GM18499 (cell line): ENCODE results near the gene CEMIP.

Experiments
- ATAC-seq: cut with Tn5 transposase; IDR thresholded peaks from one replicate; pipeline ENCODE4 v1.9.1; 2021; ENCODE audit warnings: moderate number of reproducible peaks; ENCODE audit not compliant: insufficient read depth, unreplicated experiment

CEMIP gene

DNA sequence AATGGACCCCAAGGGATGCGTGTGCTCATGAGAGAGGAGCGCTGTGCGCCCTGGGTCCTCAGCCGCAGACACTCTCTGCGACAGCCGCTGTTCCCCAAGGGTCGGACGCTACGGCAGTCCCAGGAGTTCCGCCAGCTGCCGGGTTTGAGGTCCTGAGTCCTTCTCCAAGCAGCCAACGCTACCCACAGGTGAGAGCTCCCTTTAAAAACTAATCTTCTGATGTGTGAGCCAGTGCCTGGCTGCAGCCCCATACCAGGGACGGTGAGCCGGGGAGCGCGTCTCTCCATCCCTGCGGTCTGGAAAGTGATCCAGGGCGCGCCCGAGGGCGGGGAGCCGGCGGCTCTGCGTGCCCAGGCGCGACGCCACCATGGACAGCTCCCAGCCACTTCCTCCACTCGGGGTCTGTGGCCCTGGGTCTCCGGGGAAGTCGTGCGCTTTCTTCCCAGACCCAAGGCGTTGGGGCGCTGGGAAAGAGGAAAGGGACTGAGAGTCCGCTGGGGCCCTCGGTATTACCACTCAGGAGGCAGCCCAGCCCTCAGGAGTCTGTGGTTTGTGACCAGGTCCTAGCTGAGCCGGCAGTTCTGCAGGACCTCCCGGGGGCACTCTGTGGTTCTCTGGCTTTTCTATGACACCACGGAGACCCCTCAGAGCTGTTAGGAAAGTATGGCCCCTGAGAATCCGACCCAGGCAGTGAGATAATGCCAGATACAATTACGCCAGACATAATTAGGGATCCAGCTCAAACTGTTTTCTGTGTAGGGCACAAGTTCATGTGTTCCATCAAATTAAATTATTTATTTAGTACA, 1.4 kb downstream of the CEMIP start:
- ATAC-seq: no peak

DNA sequence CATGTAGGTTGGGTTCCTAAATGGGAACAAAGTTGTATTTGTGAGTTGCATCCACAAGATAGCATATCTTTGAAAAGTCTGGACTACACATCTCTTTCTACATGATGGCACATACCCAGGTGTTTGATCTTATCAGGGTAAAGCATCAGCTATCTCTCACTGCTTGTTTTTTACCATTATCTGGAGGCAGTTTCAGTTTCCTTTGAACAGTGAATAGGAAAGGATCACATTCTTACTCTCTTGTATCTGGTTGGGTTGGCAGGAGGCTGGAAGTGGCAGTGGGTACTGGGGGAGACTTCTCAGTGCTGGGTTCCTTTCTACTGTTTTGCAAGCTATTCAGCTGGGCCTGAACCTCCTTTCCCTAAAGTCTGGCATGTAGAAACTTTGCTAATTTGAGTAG, 4.1 kb downstream of the CEMIP start:
- no peak for ATAC-seq

DNA sequence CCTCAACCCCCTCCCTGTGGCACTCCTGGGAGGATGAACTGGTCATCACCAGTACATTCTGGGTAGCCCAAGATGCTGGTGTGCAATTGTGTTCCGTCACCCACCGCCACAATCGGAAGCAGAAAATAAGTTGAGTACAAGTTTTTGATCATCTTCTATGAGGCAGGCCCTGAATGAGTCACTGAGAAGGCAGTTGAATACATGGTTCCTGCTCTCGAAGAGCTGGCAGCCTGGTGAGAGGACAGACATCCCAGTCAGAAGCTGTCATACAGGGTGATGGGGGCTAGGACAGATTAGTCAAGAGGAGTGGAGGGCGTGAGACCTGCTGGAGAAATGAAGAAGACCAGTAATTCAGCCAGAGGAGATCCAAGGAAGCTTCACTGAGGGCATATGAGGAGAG, 6.2 kb downstream of the CEMIP start:
- no peak for ATAC-seq

DNA sequence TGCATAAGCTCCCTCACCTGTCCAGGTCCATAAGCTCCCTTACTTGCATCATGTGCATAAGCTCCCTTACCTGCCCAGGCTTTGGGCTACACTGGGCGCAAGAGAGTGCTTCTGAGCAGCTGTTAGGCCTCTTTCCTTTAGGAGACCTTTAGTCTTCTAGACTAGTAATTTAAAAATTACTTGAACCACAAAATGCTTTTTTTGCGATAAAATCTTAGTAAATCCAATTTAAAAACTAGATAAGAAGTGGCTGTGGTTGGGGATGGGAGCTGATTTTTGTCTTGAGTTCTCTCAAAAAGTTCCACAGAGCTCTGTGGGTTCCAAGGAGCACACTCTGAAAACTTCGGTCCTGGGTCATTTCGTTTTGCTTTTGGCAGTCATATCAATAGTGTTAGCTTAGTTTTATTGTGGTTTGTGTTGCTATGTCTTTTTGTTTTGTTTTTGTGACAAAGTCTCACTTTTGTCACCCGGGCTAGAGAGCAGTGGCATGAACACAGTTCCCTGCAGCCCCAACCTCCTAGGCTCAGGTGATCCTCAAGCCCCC, 6.7 kb downstream of the CEMIP start:
- no peak for ATAC-seq

DNA sequence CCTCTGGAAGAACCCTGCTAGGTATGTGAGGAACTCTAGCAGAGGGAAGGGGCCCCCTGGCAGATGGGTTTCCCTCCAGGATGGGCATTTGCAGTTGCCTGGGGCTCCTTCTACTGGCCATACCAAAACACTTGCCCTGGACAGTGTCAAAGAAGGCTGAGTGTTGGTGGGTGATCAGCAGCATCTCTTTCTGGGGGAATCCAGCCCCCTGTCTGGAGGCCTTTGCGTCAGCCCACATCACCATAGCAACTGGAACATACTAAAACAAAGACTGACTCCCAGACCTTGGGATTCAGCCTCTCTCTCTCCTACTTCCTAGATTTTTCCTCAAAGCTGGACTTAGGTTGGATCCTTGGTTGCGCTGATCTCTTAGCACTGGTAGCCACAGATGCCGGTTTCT, 8.1 kb downstream of the CEMIP start:
- no peak for ATAC-seq

DNA sequence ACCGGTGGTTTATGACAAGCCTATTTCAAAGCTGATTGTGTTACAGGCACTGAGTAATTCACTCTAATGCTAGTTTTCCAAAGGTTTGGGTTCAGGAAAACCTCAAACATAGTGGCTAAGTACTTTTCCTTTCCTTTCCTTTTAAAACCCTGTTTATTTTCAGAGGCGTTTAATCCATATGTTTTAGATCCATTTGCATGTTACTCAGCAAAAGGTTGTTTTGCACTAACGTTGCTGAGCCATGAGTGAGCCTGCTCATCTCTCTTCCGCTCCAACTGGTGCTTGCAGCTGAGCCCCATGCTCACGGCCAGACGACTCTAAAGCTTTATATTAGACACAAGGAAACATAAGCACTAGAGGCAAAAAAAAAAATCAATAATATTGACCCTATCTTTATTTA, 9.4 kb downstream of the CEMIP start:
- ATAC-seq: no peak

DNA sequence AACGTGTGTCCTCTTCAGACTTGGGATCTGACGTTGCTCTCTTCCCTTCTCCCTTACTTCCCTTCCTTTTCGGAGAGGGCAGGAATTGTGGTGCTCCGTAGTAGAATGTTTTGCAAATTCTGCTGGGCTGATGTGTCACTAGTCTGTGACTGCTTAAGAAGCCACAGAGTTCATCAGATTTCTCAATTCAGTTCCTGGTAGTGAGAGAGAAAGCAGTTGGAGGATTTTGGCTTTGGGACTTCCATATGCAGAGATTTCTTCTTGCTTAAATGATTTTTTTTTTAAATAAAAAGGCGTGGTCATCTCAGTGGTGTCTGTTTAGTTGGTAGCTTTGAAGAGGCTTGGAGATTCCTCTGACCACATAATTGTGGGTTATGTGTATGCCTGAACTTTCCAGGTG, 10.1 kb downstream of the CEMIP start:
- ATAC-seq: no peak

DNA sequence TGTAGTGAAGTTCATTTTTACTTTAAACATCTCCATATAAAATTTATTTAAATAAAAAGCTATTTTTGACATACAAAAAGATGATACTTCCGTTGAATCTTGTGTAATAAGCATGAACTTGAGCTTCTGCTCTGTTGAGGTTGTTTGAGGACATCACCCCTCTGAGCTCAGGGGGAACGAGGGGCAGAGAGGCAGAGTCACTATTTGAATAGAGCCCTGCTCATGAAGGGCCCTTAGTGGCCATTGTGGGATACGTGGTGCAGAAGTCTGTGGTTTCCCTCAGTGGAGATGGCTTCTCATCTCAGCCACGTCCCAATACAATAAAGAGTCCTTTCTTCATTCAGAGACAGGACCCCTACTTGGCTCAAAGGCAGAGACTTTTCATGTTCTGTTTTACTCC, 10.6 kb downstream of the CEMIP start:
- ATAC-seq: no peak

DNA sequence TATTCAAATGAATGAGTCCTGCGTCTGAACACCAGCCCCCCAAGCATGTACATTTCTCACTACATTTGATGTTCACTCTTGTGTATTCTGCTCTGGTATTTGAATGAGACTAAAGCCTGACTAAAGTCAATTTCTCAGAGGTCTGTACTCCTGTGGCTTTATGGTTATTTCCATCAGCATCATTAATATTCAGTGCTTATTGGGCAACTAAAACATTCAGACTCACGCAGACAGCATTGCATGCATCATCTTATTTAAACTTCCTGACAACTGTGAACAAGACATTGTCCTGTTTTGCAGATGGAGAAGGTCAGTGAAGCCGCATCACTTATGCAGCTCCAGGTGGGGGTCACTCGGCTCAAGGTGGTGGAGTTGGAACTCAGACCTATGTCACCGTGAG, 11.1 kb downstream of the CEMIP start:
- ATAC-seq: no peak

DNA sequence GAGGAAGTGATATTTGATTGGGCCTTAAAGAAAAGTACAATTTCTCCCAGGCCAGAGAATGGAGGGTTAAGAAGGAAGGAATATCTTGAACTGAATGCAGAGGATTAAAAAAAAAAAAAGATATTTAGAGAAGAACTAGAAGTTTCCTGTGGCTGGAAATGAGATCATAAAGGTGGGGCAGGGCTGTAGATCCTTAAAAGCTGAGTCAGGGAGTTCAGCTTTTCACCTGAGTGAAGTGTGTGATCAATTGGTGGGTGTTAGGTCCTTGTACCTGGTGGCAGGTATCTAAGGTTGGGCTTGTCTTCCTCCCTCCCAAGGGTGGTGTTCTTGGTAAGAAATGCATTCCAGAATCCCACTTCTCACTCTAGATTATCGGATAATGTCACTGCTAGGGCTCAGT, 11.8 kb downstream of the CEMIP start:
- no peak for ATAC-seq

DNA sequence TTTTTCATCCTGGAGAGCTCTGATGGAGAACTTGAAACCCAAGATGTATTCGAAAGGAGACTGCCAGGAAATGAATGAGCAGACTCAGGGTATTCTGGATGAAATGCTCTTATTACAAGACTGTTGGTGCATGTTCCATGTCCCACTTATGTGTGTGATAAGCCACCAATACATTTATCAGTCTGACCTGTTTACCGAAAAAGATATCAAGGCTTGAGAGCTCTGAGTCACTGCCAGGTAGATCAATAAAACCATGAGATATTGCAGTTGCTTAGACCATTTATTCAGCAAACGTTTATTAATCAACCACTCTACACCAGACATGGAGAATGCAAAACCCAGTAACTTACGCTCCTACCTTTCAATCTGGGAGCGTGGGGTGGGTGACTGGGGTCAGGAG, 17.2 kb downstream of the CEMIP start:
- no peak for ATAC-seq

DNA sequence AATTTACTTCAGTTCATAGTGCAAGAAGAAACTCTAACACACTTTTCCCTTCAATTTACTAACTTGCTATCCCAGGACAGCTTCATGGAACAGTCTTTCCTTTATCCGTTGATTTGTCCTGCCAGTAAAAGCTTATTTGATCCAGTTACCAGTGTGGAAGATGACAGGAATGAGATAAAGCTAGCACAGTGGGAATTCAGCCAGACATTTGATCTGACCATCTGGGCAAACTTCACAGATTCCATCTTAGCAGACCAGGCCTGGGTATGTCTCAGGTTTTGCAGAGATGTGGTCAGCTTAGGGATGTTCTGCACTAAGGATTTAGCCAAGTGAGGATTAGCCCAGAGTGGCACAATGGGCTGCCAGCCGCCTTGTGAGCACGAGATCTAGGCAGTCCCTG, 19.7 kb downstream of the CEMIP start:
- no peak for ATAC-seq

DNA sequence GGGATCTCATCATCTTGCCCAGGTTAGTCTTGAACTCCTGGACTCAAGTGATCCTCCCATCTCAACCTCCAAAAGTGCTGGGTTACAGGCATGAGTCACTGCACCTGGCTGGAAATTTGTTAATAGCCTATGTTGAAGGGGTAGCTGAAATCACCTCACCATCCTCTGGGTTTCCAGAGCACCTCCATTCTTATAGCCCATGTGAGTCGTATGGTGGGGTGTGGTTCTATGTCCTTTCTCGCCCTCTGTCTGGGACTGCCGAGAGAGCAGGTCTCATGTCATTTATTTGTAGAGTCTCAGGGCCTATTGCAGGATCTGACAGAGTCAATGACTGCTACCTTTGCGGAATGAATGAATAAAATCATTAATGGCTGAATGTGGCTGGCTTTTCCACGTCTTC, 20.9 kb downstream of the CEMIP start:
- ATAC-seq: no peak

DNA sequence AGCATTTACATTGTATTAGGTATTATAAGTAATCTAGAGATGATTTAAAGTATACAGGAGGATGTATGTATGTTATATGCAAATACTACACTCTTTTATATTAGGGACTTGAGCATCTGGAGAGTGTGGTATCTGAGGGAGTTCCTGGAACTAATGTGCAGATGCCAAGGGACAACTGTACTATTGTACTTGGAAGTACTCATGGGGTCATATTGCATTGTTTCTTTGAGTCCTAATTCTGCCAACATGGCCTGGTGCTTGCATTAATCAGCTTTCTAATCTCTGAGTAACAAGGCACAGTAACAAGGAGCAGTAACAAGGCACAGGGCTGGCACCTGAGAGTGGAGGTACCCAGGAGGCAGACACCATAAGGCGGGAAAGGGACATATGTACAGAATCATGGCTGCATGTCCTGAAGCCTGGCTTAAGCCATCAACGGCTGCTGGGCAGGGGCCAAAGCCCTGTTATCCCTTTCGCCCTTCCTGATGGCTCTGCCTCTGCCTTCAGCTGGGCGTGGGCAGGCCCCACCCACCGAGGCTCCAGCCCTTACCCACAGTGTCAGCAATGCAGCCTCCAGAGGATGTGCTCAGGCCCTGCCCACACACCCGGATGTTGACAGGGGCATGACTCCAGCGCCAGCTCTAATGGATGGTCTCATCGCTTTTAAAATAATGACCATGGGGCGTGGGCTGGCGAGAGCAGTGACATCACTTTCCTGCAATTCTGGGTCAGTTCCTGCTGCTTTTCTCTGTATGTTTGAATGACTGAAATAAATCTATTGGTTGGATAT, 22.9 kb downstream of the CEMIP start:
- no peak for ATAC-seq

DNA sequence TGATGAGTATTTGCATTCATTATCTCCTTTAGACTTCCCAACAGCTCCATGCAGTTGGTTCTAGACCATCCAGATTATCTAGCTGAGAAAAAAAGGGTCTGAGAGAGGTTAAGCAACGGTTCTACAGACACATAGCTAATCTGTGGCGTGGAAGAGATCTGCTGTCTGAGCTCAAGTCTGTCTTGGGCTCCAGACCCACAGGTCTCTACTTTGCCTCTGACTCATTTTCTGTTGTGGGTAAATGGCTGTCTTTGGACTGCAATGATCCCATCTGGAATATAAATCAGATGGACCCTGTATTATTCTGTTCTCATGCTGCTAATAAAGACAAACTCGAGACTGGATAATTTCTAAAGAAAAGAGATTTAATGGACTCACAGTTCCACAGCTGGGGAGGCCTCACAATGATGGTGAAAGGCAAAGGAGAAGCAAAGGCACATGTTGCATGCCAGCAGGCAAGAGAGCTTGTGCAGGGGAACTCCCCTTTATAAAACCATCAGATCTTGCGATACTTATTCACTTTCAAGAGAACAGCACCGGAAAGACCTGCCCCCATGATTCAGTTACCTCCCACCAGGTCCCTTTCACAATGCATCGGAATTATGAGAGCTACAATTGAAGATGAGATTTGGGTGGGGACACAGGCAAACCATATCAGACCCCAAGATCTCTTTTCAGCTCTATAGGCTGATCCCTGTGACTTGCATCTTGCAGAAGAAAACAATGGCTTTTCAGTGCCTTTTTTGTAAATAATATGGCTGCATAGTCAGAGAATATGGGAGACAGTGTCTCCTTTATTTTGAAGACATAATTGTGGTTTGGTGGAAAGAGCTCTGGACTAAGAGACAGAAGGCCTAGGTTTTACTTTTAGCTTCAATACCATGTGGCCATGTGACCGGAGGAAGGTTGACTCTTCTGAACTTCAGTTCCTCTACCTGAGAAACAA, 24.7 kb downstream of the CEMIP start:
- no peak for ATAC-seq

DNA sequence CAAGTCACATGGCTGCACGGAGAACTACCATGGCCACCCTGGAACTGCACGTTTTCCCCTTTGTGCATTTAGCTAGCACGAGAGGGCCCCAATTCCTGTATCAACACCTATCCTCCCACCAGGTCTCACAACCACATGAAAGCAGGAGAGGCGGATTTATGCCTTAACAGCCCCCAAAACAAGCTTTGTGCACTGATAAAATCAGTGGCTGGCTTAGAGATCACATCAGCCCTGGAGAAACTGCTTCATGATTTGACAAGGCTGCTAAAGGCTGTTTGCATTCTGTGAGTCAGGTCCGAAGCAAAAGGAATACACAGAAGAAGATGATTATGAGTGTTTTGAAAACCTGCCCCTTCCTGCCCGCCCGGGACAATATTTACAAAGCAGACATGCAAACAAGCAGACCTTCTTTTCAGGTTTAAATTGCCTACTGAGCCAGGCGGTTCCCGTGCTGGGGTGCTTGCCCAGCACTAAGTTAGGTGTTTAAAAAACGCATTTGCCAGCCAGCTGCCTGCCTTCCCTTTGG, 25.9 kb downstream of the CEMIP start:
- ATAC-seq: no peak

DNA sequence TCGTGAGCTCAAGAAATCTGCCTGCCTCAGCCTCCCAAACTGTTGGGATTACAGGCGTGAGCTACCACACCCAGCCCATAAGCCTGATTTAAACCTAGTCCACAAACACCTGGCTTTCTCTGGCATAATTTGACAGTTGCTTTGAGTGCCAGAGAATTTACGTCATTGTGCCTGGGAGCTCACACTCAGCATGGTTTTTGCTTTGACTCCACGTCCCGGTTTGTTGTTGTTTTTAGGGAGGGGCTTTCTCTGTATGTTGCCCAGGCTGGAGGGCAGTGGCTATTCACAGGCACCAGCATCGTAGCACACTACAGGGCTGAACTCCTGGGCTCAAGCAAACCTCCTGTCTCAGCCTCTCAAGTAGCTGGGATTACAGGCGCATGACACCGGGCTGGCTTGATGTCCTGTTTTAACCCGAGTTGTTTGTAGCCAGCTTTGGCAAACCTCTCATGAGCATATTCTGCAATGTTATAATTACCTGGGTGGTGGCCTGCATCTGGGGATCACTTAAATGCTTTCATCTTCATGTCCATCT, 32.7 kb downstream of the CEMIP start:
- ATAC-seq: no peak

DNA sequence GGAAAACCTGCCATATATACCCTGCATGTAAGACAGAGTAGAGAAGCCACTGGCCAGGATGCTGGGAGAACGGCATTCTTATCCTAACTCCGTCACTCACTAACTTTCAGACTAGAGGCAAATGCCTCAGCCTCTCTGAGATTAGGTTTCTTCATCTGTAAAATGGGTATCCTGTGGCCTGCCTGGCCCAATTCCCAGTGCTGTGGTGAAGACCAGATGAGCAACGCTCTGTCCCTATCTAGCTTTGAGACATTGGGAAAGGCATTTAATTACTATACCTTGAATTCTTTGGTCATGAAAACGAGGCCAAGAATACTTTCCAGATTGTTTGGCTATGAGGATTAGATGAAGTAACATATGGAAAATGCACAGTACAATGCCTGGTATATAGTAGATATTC, 35.9 kb downstream of the CEMIP start:
- ATAC-seq: no peak

DNA sequence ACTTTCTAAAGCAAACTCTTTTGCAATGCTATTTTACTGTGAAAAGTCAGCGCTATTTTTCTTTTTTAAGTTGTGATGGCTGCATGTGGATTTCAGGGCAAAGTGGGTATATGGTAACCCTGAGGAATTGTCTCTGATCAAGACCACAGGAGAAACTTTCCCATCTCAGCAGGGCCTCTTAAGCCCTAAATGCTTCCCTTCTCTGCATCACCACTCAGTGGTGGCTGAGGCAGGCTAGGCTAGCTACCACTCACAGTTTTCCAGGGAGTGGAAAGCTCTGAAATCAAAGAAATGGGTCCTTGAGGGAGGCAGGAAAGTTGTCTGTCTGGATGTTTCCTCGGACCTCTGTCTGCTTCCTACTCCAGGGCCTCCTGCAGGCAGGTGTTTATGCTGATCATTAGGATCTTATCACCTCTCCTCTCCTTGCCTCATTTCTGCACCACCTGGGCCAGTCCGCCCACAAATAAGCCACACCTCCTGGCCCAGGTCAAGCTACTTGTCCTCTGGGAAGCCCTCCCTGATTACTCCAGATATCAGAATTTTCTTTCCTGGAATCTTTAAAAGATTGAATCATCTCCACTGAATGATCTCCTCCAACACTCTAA, 37.0 kb downstream of the CEMIP start:
- no peak for ATAC-seq

DNA sequence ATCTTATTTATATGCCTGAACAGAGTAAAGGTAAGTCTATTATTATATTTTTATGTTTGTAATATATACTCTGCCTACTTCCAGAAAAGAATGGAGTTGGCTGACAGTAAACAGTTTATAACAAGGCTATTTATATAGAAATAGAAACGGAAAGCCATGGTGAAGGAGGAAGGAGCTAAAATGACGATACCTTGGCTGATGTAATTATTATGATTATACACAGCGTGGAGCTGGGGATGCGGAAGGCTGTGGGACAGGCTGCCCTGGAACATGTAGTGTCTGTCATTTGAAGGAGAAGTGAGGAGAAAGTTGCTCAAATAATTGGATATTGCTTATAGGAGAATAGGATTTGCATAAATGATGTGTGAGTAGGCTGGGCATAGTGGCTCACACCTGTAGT, 37.8 kb downstream of the CEMIP start:
- no peak for ATAC-seq
